T follicular helper cell (primary cell): ENCODE results near the gene NFIC.
"Not testable (repeated sequence)": the region's sequence is repeated elsewhere in the genome, so short reads cannot be mapped to it uniquely, and the experiment has no call there.

Source experiments
- DNase-seq: peaks from one replicate; pipeline ENCODE4 v3.0.0-alpha.2; 2020; ENCODE audit warnings: low read depth

Gene NFIC

DNA sequence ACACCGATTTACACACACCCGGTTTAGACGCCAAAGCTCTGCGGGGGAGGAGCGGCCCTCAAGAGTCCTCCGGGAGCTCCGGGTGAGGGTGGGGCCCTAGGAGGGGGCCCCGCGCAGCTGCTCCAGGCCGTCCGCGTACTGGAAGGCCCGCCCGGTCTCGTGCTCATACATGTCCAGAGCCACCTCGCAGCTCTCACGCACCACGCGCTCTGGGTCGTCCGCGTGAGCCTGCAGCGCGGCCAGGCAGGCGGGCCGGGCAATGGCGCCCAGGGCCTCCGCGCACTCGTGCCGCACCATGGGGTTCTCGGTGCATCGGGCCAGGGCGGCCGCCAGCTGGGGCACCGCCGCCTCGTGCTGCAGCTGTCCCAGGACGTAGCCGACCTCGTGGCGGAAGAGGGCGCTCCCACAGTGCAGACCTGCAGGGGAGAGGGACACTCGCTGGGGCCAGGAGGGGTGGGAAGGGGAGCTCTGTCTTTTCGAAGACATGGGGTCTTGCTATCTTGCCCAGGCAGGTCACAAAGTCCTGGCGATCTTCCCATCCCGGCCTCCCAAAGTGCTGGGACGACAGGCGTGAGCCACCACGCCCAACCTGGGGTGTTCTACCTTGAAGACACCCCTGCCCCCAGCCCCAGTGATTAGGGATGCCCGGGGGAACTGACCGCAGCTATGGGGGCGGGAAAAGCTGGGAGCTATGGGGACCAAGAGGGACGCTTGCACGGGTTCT is 125.2 kb downstream of the NFIC start:
- DNase-seq, result no peak

GRCh38 chr19:3492131-3492839 is 125.9 kb downstream of the NFIC start:
- no peak for DNase-seq

GRCh38 chr19:3492919-3493318 is 126.5 kb downstream of the NFIC start:
- no peak for DNase-seq

- DNase-seq, result no peak
These were observed 127.3 kb downstream of the NFIC start for GRCh38 chr19:3493651-3494050.

GRCh38 chr19:3494051-3494450 is 127.7 kb downstream of the NFIC start:
- no peak for DNase-seq

- DNase-seq, result peak; percentile 31
These were observed 128.2 kb downstream of the NFIC start for GRCh38 chr19:3494559-3494958.

- DNase-seq, result no peak
These were observed 130.2 kb downstream of the NFIC start for GRCh38 chr19:3496392-3497273.

- DNase-seq, result no peak
These were observed 131.6 kb downstream of the NFIC start for GRCh38 chr19:3497757-3498520.

- no peak for DNase-seq
These were observed 133.5 kb downstream of the NFIC start for GRCh38 chr19:3499738-3500428.

GRCh38 chr19:3500429-3501101 is 134.2 kb downstream of the NFIC start, which contains the start of gene DOHH:
DOHH (minus strand) TSS chr19:3500674; CDS start chr19:3496814, 3,860 bp downstream.
- DNase-seq, result peak; percentile 92

- DNase-seq, result no peak
These were observed 135.4 kb downstream of the NFIC start for GRCh38 chr19:3501780-3502179.

DNA sequence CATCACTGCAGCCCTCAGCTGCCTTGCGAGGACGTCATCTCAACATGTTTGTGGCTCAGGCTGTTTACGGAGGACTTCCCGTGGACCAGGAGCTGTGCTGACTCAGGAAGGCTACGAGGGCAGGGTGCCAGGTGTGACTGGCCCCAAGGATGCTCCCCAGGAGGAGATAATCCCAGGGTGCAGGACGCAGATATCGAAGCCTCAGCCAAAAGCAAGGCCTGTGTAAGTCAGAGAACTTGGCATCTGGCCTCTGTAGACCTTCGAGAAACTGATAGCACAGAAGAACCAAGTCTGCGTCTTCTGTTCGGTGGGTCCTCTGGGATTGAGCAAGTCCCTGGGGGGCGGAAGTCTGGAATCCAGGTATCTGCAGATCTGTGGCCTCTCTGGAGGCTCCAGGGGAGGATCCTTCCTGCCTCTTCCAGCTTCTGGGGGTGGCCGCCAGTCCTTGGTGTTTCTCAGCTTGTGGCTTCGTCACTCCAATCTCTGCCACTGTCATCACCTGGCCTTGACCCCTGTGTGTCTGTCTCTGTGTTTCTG is 136.7 kb downstream of the NFIC start:
- no peak for DNase-seq

DNA sequence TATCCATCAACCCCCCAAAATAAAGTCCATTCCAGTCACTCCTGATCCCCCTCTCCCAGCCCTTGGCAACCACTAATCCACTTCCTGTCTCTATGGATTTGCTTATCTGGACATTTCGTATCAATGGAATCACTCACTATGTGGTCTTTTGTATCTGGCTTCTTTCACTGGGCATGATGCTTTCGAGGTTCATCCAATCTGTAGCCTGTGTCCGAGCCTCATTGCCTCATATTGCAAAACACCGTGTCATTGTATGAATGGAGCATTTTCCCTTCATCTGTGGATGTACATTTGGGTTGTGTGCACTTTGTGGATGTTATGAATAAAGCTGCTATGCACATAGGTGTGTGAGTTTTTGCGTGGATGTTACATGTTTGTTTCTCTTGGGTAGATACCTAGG is 138.4 kb downstream of the NFIC start:
- DNase-seq, result no peak

DNA sequence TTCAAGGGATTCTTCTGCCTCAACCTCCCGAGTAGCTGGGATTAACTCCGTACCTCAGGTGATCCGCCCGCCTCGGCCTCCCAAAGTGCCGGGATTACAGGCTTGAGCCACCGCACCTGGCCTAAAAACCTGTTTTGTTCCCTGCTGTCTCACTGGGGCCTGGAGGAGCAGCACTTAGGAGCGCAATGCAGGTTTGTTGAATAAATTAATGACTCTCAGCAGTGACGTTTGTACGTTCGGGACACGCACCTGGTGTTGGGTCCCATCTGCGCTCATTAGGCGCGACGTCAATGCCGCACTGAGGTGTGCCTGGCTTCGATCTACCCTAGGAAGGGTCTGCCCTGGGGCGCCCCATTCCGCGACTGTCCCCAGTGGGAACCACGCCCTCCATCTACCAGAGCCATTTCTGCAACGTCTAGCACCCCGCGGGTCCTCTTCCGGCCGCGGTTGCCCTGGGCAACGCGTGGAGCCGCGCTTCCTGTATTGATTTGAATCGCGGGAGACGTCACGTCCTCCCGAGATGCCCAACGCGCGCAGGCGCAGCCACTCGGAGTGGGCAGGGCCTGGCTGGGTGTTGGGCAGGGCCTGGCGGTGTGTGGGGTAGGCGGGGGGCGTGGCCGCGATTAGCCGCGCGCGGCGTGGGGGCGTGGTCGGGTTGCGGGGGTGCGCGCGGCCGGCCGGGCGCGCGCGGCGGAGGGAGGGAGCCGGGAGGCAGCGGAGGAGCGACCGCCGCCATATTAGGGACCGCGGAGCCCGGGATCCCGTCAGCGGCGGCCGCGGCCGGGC is 139.4 kb downstream of the NFIC start, which contains the start of gene FZR1:
Gene FZR1 (plus strand): TSS at position 714 of the 786 bp plus-strand sequence. CDS start 16,679 bp downstream, outside the sequence.
- DNase-seq, result peak; percentile 99

- DNase-seq, result peak; percentile 12
These were observed 140.3 kb downstream of the NFIC start for GRCh38 chr19:3506384-3507340.

DNA sequence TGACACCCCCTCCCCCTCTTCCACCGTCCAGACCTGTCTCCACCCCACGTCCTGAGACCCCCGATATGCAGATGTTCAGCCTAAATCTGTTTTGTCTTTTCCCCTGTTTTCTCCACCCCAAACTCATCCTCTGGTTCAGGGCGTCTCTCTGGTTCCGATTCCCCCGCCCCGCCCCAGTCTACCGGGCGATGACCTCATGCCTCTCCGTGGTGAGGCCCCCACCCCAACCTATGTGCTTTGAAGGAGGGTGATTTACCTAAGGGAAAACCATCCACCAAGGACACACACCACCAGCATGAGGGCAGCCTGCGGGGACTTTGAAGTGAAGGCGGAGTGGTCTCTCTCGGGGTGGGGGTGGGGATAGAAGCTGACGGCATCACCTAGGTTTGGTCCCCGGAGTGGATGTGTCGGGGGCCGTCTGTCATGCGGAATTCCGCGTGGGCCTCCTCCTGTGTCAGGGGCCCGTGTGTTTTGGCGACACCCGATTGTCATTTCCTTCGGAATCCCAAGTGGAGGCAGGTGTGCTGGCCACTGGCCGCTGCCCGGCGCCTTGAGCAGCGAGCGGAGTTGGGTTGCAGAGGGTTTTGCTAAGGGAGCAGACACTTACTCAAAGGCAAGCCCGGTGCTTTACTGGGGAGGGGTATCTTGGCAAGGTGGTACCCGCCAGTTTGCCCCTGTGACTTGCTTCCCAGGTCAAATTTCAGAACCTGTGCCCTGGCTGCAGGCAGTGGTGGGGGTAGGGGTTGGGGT is 141.2 kb downstream of the NFIC start:
- DNase-seq, result peak; percentile 36

- DNase-seq, result not testable (repeated sequence)
These were observed 141.8 kb downstream of the NFIC start for GRCh38 chr19:3508121-3508661.
